H1 (cell line): Measurements from ENCODE around the gene BCAS3. TPM values are rescaled to one million over a fixed set of nuclear protein-coding genes. Genes with fewer than 3 reads are reported as not detected.

ENCODE experiments used
- BACH1 ChIP-seq: IDR thresholded peaks from 2 replicates; pipeline ENCODE4 v1.6.1; 2012; ENCODE audit warnings: low read length, improper control_type of control experiment
- EP300 ChIP-seq, 2 experiments: IDR thresholded peaks; 1 replicate in 1 of 2; 2 replicates in 1 of 2; pipeline ENCODE4 v1.6.1; 2011 to 2012; ENCODE audit warnings: low read depth in 2 of 2, low read length in 2 of 2, mild to moderate bottlenecking in 2 of 2, borderline replicate concordance in 1 of 2, inconsistent platforms in 1 of 2, moderate library complexity in 1 of 2
- RAD21 ChIP-seq, 2 experiments: IDR thresholded peaks in 1 of 2; conservative IDR thresholded peaks in 1 of 2; 2 replicates each; pipeline ENCODE4 v1.6.1; 2011; ENCODE audit warnings: low read depth in 2 of 2, low read length in 2 of 2, improper control_type of control experiment in 1 of 2, inconsistent platforms in 1 of 2, mild to moderate bottlenecking in 1 of 2, moderate library complexity in 1 of 2
- SAP30 ChIP-seq: fragments of 300-600 bp; sonication (generic); IDR thresholded peaks from 2 replicates; pipeline ENCODE4 v1.7.1; 2012; ENCODE audit warnings: low read length, moderate library complexity, mild to moderate bottlenecking, inconsistent platforms; ENCODE audit not compliant: insufficient read depth, insufficient replicate concordance
- TAF1 ChIP-seq: IDR thresholded peaks from 2 replicates; pipeline ENCODE4 v1.6.1; 2011; ENCODE audit warnings: mild to moderate bottlenecking, low read depth, low read length
- USF2 ChIP-seq: IDR thresholded peaks from 2 replicates; pipeline ENCODE4 v1.6.1; 2011; ENCODE audit warnings: low read length, improper control_type of control experiment
- ZNF274 ChIP-seq: IDR thresholded peaks from 2 replicates; pipeline ENCODE4 v1.7.0; 2012; ENCODE audit warnings: low read length, borderline replicate concordance; ENCODE audit errors: extremely low read depth
- polyA plus RNA-seq, 7 experiments: library from polyadenylated mRNA; depleted of rRNA in 3 of 7; stranded (reverse) in 5 of 7; unstranded in 2 of 7; fragments of >200 nt in 5 of 7; fragments of 200-250 nt in 2 of 7; gene quantifications; 1 replicate in 5 of 7; 2 replicates in 1 of 7; 4 replicates in 1 of 7; pipeline versions ENCODE4 v1.2.1 to v1.2.3, GENCODE V29; 2011 to 2013; ENCODE audit warnings: missing spikeins in 2 of 7, mixed read lengths in 2 of 7
- total RNA-seq: library from RNA; stranded (reverse); fragmentation: NEBNext Ultra II Directional; extraction: Animal tissue kit (Norgen Biotek cat#: 25700); gene quantifications from 2 replicates; pipeline ENCODE4 v1.2.1, GENCODE V29; 2021

Gene BCAS3
- total and polyA plus RNA-seq, 2 of the 8 experiments (the other 6 are each of a cell fraction or from before 2014, with no cell fraction given) = 9.9 to 13.3 TPM

GRCh38 chr17:61009663-61010062 is 332.0 kb downstream of the BCAS3 start (continued):
- TF ChIP-seq USF2 (no peak), BACH1 (no peak), SAP30 (no peak), TAF1 (no peak), ZNF274 (no peak), RAD21 (IDR thresholded peaks at IDR 0.05 in 1 of 2, conservative IDR thresholded peaks at IDR 0.05 in 1 of 2; ENCODE audit: low read depth in 2 of 2, low read length in 2 of 2) (no peak), EP300 (IDR thresholded peaks at IDR 0.05; ENCODE audit: borderline replicate concordance in 1 of 2, low read depth in 2 of 2, low read length in 2 of 2) (no peak)
